ENCODE results near the gene SF3B6.

DNA sequence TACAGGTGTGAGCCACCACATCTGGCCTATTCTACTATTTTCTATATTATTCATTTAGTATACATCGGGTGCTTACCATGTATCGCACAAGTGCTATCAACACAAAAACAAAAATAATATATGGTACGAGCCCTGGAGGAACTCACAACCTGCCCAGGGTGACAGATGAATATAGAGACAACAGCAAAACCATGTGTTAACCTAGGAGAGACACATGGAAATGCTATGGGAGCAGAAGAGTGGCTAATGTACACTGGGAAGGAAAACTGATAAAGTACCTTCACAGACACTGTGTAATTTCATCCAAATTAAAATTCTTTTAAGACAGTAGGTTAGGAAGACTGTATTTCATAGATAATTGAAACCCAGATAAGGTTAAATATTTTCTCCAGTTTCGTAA is 3.9 kb downstream of the SF3B6 start:
- TF ChIP-seq POLR2A (IDR thresholded peaks at IDR 0.05) = no peak
- TF ChIP-seq, protein P1, sequence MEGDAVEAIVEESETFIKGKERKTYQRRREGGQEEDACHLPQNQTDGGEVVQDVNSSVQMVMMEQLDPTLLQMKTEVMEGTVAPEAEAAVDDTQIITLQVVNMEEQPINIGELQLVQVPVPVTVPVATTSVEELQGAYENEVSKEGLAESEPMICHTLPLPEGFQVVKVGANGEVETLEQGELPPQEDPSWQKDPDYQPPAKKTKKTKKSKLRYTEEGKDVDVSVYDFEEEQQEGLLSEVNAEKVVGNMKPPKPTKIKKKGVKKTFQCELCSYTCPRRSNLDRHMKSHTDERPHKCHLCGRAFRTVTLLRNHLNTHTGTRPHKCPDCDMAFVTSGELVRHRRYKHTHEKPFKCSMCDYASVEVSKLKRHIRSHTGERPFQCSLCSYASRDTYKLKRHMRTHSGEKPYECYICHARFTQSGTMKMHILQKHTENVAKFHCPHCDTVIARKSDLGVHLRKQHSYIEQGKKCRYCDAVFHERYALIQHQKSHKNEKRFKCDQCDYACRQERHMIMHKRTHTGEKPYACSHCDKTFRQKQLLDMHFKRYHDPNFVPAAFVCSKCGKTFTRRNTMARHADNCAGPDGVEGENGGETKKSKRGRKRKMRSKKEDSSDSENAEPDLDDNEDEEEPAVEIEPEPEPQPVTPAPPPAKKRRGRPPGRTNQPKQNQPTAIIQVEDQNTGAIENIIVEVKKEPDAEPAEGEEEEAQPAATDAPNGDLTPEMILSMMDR (IDR thresholded peaks at IDR 0.05 in 8 of 11, conservative IDR thresholded peaks at IDR 0.05 in 3 of 11) = no peak
